Stimulated activated CD4-positive, alpha-beta T cell treated with anti-CD3 and anti-CD28 coated beads, Interleukin-1b, Interleukin-23, amount 100 ng/mL, for 24 hours (primary cell): ENCODE results near the gene ME3.
"Not testable (repeated sequence)": the region's sequence is repeated elsewhere in the genome, so short reads cannot be mapped to it uniquely, and the experiment has no call there.

Source experiments
- DNase-seq, 4 experiments: peaks; one replicate each; pipeline ENCODE4 v3.0.0-alpha.2; 2020; ENCODE audit warnings: low read depth in 4 of 4, low spot score in 1 of 4

ME3 gene

GRCh38 chr11:86565801-86566312 is 106.6 kb downstream of the ME3 start:
- no peak for DNase-seq

GRCh38 chr11:86565388-86565787 is 107.0 kb downstream of the ME3 start:
- DNase-seq: no peak

- not testable (repeated sequence) for DNase-seq
Measured at GRCh38 chr11:86562842-86563241, 109.6 kb downstream of the ME3 start.

- DNase-seq: no peak
Measured at GRCh38 chr11:86559311-86559945, 113.0 kb downstream of the ME3 start.

GRCh38 chr11:86558841-86559240 is 113.6 kb downstream of the ME3 start:
- DNase-seq: no peak

- DNase-seq: no peak
Measured at GRCh38 chr11:86558207-86558606, 114.2 kb downstream of the ME3 start.

GRCh38 chr11:86555866-86556265 is 116.5 kb downstream of the ME3 start:
- no peak for DNase-seq

- DNase-seq: no peak
Measured at GRCh38 chr11:86555401-86555800, 117.0 kb downstream of the ME3 start.

- no peak for DNase-seq
Measured at GRCh38 chr11:86553265-86553664, 119.2 kb downstream of the ME3 start.

- no peak for DNase-seq
Measured at GRCh38 chr11:86551288-86552092, 120.9 kb downstream of the ME3 start.

- DNase-seq: no peak
Measured at GRCh38 chr11:86550757-86551156, 121.7 kb downstream of the ME3 start.

- DNase-seq: no peak
Measured at GRCh38 chr11:86548271-86548917, 124.0 kb downstream of the ME3 start.

- DNase-seq: no peak
Measured at GRCh38 chr11:86547727-86548126, 124.7 kb downstream of the ME3 start.

- not testable (repeated sequence) for DNase-seq
Measured at GRCh38 chr11:86541299-86541698, 131.1 kb downstream of the ME3 start.

GRCh38 chr11:86538223-86538548 is 134.2 kb downstream of the ME3 start:
- no peak for DNase-seq

GRCh38 chr11:86537541-86538222 is 134.7 kb downstream of the ME3 start:
- DNase-seq: no peak

GRCh38 chr11:86535773-86536172 is 136.6 kb downstream of the ME3 start:
- DNase-seq: no peak

- DNase-seq: no peak
Measured at GRCh38 chr11:86524620-86525352, 147.6 kb downstream of the ME3 start.

GRCh38 chr11:86523738-86524619 is 148.4 kb downstream of the ME3 start:
- DNase-seq: no peak

- DNase-seq: not testable (repeated sequence)
Measured at GRCh38 chr11:86522512-86522911, 149.9 kb downstream of the ME3 start.
